ENCODE results near the gene VPS37B. TPM values are rescaled to one million over a fixed set of nuclear protein-coding genes. Genes with fewer than 3 reads are reported as not detected.

Gene VPS37B
- polyA plus RNA-seq, 1 of the 3 experiments (the other 2 are of a cell fraction) = 41.1 TPM

DNA sequence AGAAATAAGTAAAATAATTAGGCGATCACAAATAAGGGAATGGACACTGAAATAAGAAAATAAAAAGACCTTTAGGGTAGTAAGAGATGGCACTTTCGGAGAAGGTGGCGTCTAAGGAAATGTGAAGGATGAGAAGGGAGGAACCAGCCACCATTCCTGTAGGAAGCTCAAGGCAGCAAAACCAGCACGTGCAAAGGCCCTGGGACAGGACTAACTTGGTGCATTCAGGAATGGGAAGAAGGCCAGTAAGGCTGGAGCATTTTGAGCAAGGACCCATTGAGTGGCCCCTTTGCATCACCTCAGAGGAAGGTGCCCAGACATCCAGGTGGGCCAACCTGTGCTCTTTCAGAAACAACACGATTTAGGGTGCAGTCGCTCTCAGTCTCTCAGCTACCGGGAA is 738 bp upstream of the VPS37B start (continued):
- TF ChIP-seq GATA2 (CRISPR knock-in tag; IDR thresholded peaks at IDR 0.05) (no peak), FOSL2 (IDR thresholded peaks at IDR 0.05; ENCODE audit: borderline replicate concordance, low read depth) (no peak)

- H3K9ac ChIP-seq = peak overlapping the region; percentile 95
- H3K9me2 ChIP-seq = no peaks in the 10 kb centered on the region
- no peaks in the 10 kb centered on the region for H3K9me3 ChIP-seq
- 0 out of 2 replicates have a peak overlapping the region, but pooled peaks have one; percentile 17 for H2AFZ ChIP-seq (ENCODE audit: low read depth)
- peaks cover 24% of the 10 kb centered on the region for H3F3A ChIP-seq (replicated peaks; ENCODE audit: insufficient read depth)
- 5% methylated on average over 9 of the region's 9 CpGs for WGBS (ENCODE audit: low lambda C conversion rate)
- peaks cover 53% of the 10 kb centered on the region for H3K79me2 ChIP-seq (ENCODE audit: insufficient read depth)
- H3K36me3 ChIP-seq (replicated peaks in 1 of 2; ENCODE audit: control insufficient read depth in 1 of 2, insufficient read depth in 2 of 2, low read length in 1 of 2) = no peaks in the 10 kb centered on the region
- peak overlapping the region; percentile 97 for H3K4me2 ChIP-seq
- H3K27me3 ChIP-seq (ENCODE audit: insufficient read depth) = no peaks in the 10 kb centered on the region
- peaks cover 35% of the 10 kb centered on the region for H4K20me1 ChIP-seq (ENCODE audit: insufficient read depth)
- peak overlapping the region; percentile 80 to 81 for H3K4me3 ChIP-seq (ENCODE audit: low read depth in 2 of 2, low read length in 1 of 2)
- DNase-seq = peak; percentile 38
- H3K27ac ChIP-seq (ENCODE audit: low read depth in 2 of 2, low read length in 1 of 2) = peak overlapping the region; percentile 47 to 52; a peak in 2 of 4 replicates
- peaks cover 11 to 20% of the 10 kb centered on the region in 2 experiments; a peak in 3 of 4 replicates for H3K4me1 ChIP-seq (ENCODE audit: control insufficient read depth in 1 of 2, insufficient read depth in 2 of 2, low read depth in 1 of 2, low read length in 1 of 2)
- CTCF ChIA-PET = interaction anchor here (0.7 to 2.5 kb wide), 6 partner anchors 9 to 1721 kb away, joined by 3 to 12 read pairs (median 6); no protein-coding TSS in a partner anchor
- TF ChIP-seq PBX3 (IDR thresholded peaks at IDR 0.05) = no peak
- TF ChIP-seq TEAD4 (IDR thresholded peaks at IDR 0.05; ENCODE audit: borderline replicate concordance, insufficient read depth) = no peak
- no peak for TF ChIP-seq NRF1 (IDR thresholded peaks at IDR 0.05; ENCODE audit: low read depth, low read length)
- TF ChIP-seq USF2 (IDR thresholded peaks at IDR 0.05; ENCODE audit: borderline replicate concordance, low read depth, low read length) = no peak
- TF ChIP-seq YY1 (IDR thresholded peaks at IDR 0.05; ENCODE audit: low read depth) = no peak
- TF ChIP-seq CHD2 (IDR thresholded peaks at IDR 0.05; ENCODE audit: low read length, partially characterized antibody) = no peak
- TF ChIP-seq, protein P1, sequence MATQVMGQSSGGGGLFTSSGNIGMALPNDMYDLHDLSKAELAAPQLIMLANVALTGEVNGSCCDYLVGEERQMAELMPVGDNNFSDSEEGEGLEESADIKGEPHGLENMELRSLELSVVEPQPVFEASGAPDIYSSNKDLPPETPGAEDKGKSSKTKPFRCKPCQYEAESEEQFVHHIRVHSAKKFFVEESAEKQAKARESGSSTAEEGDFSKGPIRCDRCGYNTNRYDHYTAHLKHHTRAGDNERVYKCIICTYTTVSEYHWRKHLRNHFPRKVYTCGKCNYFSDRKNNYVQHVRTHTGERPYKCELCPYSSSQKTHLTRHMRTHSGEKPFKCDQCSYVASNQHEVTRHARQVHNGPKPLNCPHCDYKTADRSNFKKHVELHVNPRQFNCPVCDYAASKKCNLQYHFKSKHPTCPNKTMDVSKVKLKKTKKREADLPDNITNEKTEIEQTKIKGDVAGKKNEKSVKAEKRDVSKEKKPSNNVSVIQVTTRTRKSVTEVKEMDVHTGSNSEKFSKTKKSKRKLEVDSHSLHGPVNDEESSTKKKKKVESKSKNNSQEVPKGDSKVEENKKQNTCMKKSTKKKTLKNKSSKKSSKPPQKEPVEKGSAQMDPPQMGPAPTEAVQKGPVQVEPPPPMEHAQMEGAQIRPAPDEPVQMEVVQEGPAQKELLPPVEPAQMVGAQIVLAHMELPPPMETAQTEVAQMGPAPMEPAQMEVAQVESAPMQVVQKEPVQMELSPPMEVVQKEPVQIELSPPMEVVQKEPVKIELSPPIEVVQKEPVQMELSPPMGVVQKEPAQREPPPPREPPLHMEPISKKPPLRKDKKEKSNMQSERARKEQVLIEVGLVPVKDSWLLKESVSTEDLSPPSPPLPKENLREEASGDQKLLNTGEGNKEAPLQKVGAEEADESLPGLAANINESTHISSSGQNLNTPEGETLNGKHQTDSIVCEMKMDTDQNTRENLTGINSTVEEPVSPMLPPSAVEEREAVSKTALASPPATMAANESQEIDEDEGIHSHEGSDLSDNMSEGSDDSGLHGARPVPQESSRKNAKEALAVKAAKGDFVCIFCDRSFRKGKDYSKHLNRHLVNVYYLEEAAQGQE (IDR thresholded peaks at IDR 0.05; ENCODE audit: low read depth, low read length) = no peak
- no peak for TF ChIP-seq RAD21 (IDR thresholded peaks at IDR 0.05; ENCODE audit: low read length)
- TF ChIP-seq, protein P2, sequence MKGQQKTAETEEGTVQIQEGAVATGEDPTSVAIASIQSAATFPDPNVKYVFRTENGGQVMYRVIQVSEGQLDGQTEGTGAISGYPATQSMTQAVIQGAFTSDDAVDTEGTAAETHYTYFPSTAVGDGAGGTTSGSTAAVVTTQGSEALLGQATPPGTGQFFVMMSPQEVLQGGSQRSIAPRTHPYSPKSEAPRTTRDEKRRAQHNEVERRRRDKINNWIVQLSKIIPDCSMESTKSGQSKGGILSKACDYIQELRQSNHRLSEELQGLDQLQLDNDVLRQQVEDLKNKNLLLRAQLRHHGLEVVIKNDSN (IDR thresholded peaks at IDR 0.05; ENCODE audit: borderline replicate concordance, low read depth) = no peak
- TF ChIP-seq EP300 (IDR thresholded peaks at IDR 0.05; ENCODE audit: borderline replicate concordance in 1 of 2, low read depth in 1 of 2, low read length in 1 of 2) = no peak
- no peak for TF ChIP-seq EZH2phosphoT487 (IDR thresholded peaks at IDR 0.05; ENCODE audit: borderline replicate concordance, low read depth)
- POLR2A ChIA-PET = no interaction called here
Observed at GRCh38 chr12:122895320-122895703, 612 bp downstream of the VPS37B start.

Measured in SK-N-SH (cell line).